Naive thymus-derived CD4-positive, alpha-beta T cell (primary cell): ENCODE data around the gene GPC6. TPM values are rescaled to one million over a fixed set of nuclear protein-coding genes. Genes with fewer than 3 reads are reported as not detected.

Experiments
- ATAC-seq: fragments of 150-1000 bp; cut with Tn5 transposase; 2 replicates; pipeline ENCODE4 v1.10.0; 2021; ENCODE audit warnings: mild to moderate bottlenecking, moderate library complexity
- CTCF ChIA-PET: fragments of 350-600 bp; sonication (Branson Sonifier 250); formaldehyde crosslinking; loops from one replicate; lab custom pipeline; 2021; ENCODE audit warnings: antibody characterized with exemption; lab: Charles Lee
- POLR2A ChIA-PET: fragments of 350-600 bp; sonication (Branson Sonifier 250); formaldehyde crosslinking; loops from one replicate; lab custom pipeline; 2021; ENCODE audit warnings: antibody characterized with exemption, inconsistent platforms; lab: Charles Lee
- DNase-seq, 9 donors: peaks; one replicate each; pipeline versions ENCODE4 v3.0.0 to v3.0.0-alpha.2; 2020 to 2022; ENCODE audit warnings: mixed read lengths in 1 of 9
- H3K27ac ChIP-seq: one replicate; pipeline ENCODE4 v1.7.0; 2013; ENCODE audit warnings: mild to moderate bottlenecking, low read depth, low read length, moderate library complexity
- H3K27me3 ChIP-seq, 2 donors: one replicate each; pipeline ENCODE4 v1.7.0; 2013; ENCODE audit warnings: low read length in 2 of 2, mild to moderate bottlenecking in 2 of 2, moderate library complexity in 2 of 2; ENCODE audit not compliant: control insufficient read depth in 2 of 2, insufficient read depth in 2 of 2
- H3K36me3 ChIP-seq, 3 experiments: 1 replicate in 2 of 3; 2 replicates in 1 of 3; pipeline ENCODE4 v1.7.0; 2013; ENCODE audit warnings: low read length in 3 of 3, mild to moderate bottlenecking in 3 of 3, moderate library complexity in 1 of 3; ENCODE audit not compliant: insufficient read depth in 3 of 3, control insufficient read depth in 2 of 3
- H3K4me1 ChIP-seq, 2 donors: one replicate each; pipeline ENCODE4 v1.7.0; 2013; ENCODE audit warnings: low read length in 2 of 2, mild to moderate bottlenecking in 2 of 2, moderate library complexity in 1 of 2; ENCODE audit not compliant: control insufficient read depth in 2 of 2, insufficient read depth in 2 of 2
- H3K4me3 ChIP-seq: 2 replicates; pipeline ENCODE4 v1.7.0; 2013; ENCODE audit warnings: mild to moderate bottlenecking, low read length
- H3K9me3 ChIP-seq, 3 experiments: 1 replicate in 2 of 3; 2 replicates in 1 of 3; pipeline ENCODE4 v1.7.0; 2013; ENCODE audit warnings: low read length in 3 of 3; ENCODE audit not compliant: control insufficient read depth in 2 of 3
- H3K27ac Mint-ChIP-seq, 9 donors: one replicate each; pipeline ENCODE4 v1.8.0; 2020 to 2022; ENCODE audit warnings: mixed read lengths in 9 of 9, mild to moderate bottlenecking in 8 of 9, moderate library complexity in 5 of 9, inconsistent platforms in 2 of 9
- H3K27me3 Mint-ChIP-seq, 5 donors: one replicate each; pipeline ENCODE4 v1.8.0; 2021 to 2022; ENCODE audit warnings: mixed read lengths in 5 of 5, mild to moderate bottlenecking in 1 of 5
- H3K36me3 Mint-ChIP-seq, 5 donors: one replicate each; pipeline ENCODE4 v1.8.0; 2020 to 2022; ENCODE audit warnings: mixed read lengths in 5 of 5, mild to moderate bottlenecking in 3 of 5, inconsistent platforms in 1 of 5
- H3K4me1 Mint-ChIP-seq, 7 donors: one replicate each; pipeline ENCODE4 v1.8.0; 2020 to 2022; ENCODE audit warnings: mixed read lengths in 7 of 7, mild to moderate bottlenecking in 3 of 7, inconsistent platforms in 1 of 7
- H3K4me3 Mint-ChIP-seq, 10 donors: one replicate each; pipeline ENCODE4 v1.8.0; 2020 to 2022; ENCODE audit warnings: mild to moderate bottlenecking in 10 of 10, mixed read lengths in 10 of 10, moderate library complexity in 6 of 10, inconsistent platforms in 2 of 10
- H3K9me3 Mint-ChIP-seq, 11 donors: one replicate each; pipeline ENCODE4 v1.8.0; 2020 to 2022; ENCODE audit warnings: mixed read lengths in 11 of 11, mild to moderate bottlenecking in 4 of 11, inconsistent platforms in 1 of 11, moderate library complexity in 1 of 11
- intact Hi-C, 2 donors: fragments of 100-400 bp; cut with micrococcal nuclease; formaldehyde crosslinking; loops; one replicate each; pipeline ENCODE4 v1.15.1; 2023
- polyA plus RNA-seq, 2 donors: library from polyadenylated mRNA; unstranded; fragments of 300-500 nt; fragmentation: Illumina TruSeq; gene quantifications; one replicate each; pipeline ENCODE4 v1.2.3, GENCODE V29; 2021
- total RNA-seq, 6 experiments: library from RNA in 5 of 6; stranded (reverse) in 5 of 6; gene quantifications; 1 replicate in 5 of 6; 2 replicates in 1 of 6; pipeline ENCODE4 v1.2.3 and lab custom pipeline; 2021 to 2026

GPC6 gene
- total and polyA plus RNA-seq, 7 experiments from 2014 or later = not detected

- peaks cover 0 to 22% (median 4%) of the 10 kb centered on the region in 5 donors for H3K27me3 Mint-ChIP-seq
- CTCF ChIA-PET = no interaction called here
Measured at GRCh38 chr13:93753639-93754038, 527.0 kb downstream of the GPC6 start.

GRCh38 chr13:93755341-93755740 is 528.7 kb downstream of the GPC6 start:
- Mint-ChIP-seq H3K27me3 (peaks cover 0 to 21% (median 4%) of the 10 kb centered on the region in 5 donors), H3K9me3 (peaks cover 0 to 7% (median 0%) of the 10 kb centered on the region in 11 donors), H3K27ac (no peak overlapping the region), H3K36me3 (no peaks in the 10 kb centered on the region), H3K4me3 (no peak overlapping the region), H3K4me1 (no peaks in the 10 kb centered on the region)
- ATAC-seq (no peak), DNase-seq (no peak)
- no peaks in the 10 kb centered on the region for H3K4me1 ChIP-seq
- no peaks in the 10 kb centered on the region for H3K36me3 ChIP-seq
- no peak overlapping the region for H3K27ac ChIP-seq
- no peak overlapping the region for H3K4me3 ChIP-seq
- H3K27me3 ChIP-seq = no peaks in the 10 kb centered on the region
- POLR2A ChIA-PET = no interaction called here
- intact Hi-C loops = no loop called here
- H3K9me3 ChIP-seq = no peaks in the 10 kb centered on the region
- CTCF ChIA-PET = interaction anchor here (0.6 kb wide), 1 partner anchor 1568 kb away, joined by 4 read pairs; no protein-coding TSS in a partner anchor

More at GRCh38 chr13:93753639-93754038, 527.0 kb downstream of the GPC6 start:
- POLR2A ChIA-PET = no interaction called here
- Mint-ChIP-seq H3K9me3 (peaks cover 0 to 1% (median 0%) of the 10 kb centered on the region in 11 donors), H3K27ac (no peak overlapping the region), H3K4me1 (no peaks in the 10 kb centered on the region), H3K4me3 (no peak overlapping the region), H3K36me3 (no peaks in the 10 kb centered on the region)
- intact Hi-C loops = no loop called here
- H3K27ac ChIP-seq = no peak overlapping the region
- no peaks in the 10 kb centered on the region for H3K27me3 ChIP-seq
- H3K9me3 ChIP-seq = no peaks in the 10 kb centered on the region
- H3K4me3 ChIP-seq = no peak overlapping the region
- no peak for ATAC-seq
- H3K36me3 ChIP-seq = no peaks in the 10 kb centered on the region
- H3K4me1 ChIP-seq = no peaks in the 10 kb centered on the region
- no peak for DNase-seq

DNA sequence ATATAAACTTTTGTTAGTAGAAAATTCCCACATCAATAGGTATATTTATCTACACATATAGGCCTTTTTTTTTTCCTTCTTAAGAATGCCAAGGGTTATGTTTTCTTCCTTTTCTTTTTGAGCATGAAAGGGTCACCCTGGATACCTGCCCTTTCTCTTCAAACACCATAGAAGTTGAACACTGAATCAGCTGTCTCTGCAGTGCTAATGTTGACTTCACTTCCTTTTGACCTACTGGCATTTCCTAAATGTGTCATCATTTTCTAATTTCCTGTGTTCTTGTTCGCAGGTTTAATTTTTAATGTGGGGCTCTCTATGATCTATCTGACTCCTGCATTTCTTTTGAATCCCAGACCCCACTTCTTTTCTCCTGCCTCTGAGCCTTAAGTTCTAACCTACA is 532.0 kb downstream of the GPC6 start:
- intact Hi-C loops = no loop called here
- no peak overlapping the region for H3K27ac ChIP-seq
- Mint-ChIP-seq H3K9me3 (peaks cover 0 to 7% (median 2%) of the 10 kb centered on the region in 11 donors), H3K27ac (no peak overlapping the region), H3K27me3 (peaks cover 0 to 26% (median 4%) of the 10 kb centered on the region in 5 donors), H3K36me3 (no peaks in the 10 kb centered on the region), H3K4me3 (no peak overlapping the region), H3K4me1 (peaks cover 0 to 2% (median 0%) of the 10 kb centered on the region in 7 donors)
- POLR2A ChIA-PET = no interaction called here
- CTCF ChIA-PET = no interaction called here
- no peaks in the 10 kb centered on the region for H3K27me3 ChIP-seq
- H3K4me3 ChIP-seq = no peak overlapping the region
- no peaks in the 10 kb centered on the region for H3K36me3 ChIP-seq
- ATAC-seq (no peak), DNase-seq (no peak)
- no peaks in the 10 kb centered on the region for H3K9me3 ChIP-seq
- no peaks in the 10 kb centered on the region for H3K4me1 ChIP-seq

GRCh38 chr13:93762708-93763426 is 536.3 kb downstream of the GPC6 start:
- intact Hi-C loops = no loop called here
- H3K36me3 Mint-ChIP-seq = no peaks in the 10 kb centered on the region
- H3K27me3 Mint-ChIP-seq = peaks cover 0 to 11% (median 0%) of the 10 kb centered on the region in 5 donors
- Histone ChIP-seq H3K9me3 (no peaks in the 10 kb centered on the region), H3K27me3 (no peaks in the 10 kb centered on the region), H3K36me3 (no peaks in the 10 kb centered on the region), H3K4me1 (no peaks in the 10 kb centered on the region), H3K27ac (no peak overlapping the region), H3K4me3 (no peak overlapping the region)
- H3K4me1 Mint-ChIP-seq = peaks cover 0 to 2% (median 0%) of the 10 kb centered on the region in 7 donors
- ChIA-PET CTCF (no interaction called here), POLR2A (no interaction called here)
- no peak overlapping the region for H3K4me3 Mint-ChIP-seq
- no peak for DNase-seq
- ATAC-seq = no peak
- H3K9me3 Mint-ChIP-seq = peaks cover 0 to 7% (median 2%) of the 10 kb centered on the region in 11 donors
- no peak overlapping the region for H3K27ac Mint-ChIP-seq

- POLR2A ChIA-PET = no interaction called here
- CTCF ChIA-PET = no interaction called here
- H3K4me1 Mint-ChIP-seq = peaks cover 0 to 2% (median 0%) of the 10 kb centered on the region in 7 donors
- H3K27me3 Mint-ChIP-seq = peaks cover 0 to 10% (median 6%) of the 10 kb centered on the region in 5 donors
- no peaks in the 10 kb centered on the region for H3K27me3 ChIP-seq
- DNase-seq (no peak), ATAC-seq (no peak)
- H3K27ac Mint-ChIP-seq = no peak overlapping the region
- intact Hi-C loops = no loop called here
- no peaks in the 10 kb centered on the region for H3K9me3 ChIP-seq
- H3K4me3 ChIP-seq = no peak overlapping the region
- H3K4me1 ChIP-seq = no peaks in the 10 kb centered on the region
- H3K9me3 Mint-ChIP-seq = peaks cover 0 to 7% (median 0%) of the 10 kb centered on the region in 11 donors
- H3K36me3 ChIP-seq = no peaks in the 10 kb centered on the region
- no peak overlapping the region for H3K4me3 Mint-ChIP-seq
- no peak overlapping the region for H3K27ac ChIP-seq
- H3K36me3 Mint-ChIP-seq = no peaks in the 10 kb centered on the region
Measured at GRCh38 chr13:93765062-93765461, 538.5 kb downstream of the GPC6 start.

- H3K4me1 ChIP-seq = no peaks in the 10 kb centered on the region
- CTCF ChIA-PET = no interaction called here
- intact Hi-C loops = no loop called here
- no peak for DNase-seq
- ATAC-seq = no peak
- no peaks in the 10 kb centered on the region for H3K36me3 Mint-ChIP-seq
- no peaks in the 10 kb centered on the region for H3K36me3 ChIP-seq
- peaks cover 0 to 10% (median 6%) of the 10 kb centered on the region in 5 donors for H3K27me3 Mint-ChIP-seq
- POLR2A ChIA-PET = no interaction called here
- no peak overlapping the region for H3K4me3 ChIP-seq
- H3K9me3 Mint-ChIP-seq = peaks cover 0 to 7% (median 0%) of the 10 kb centered on the region in 11 donors
- H3K27ac Mint-ChIP-seq = no peak overlapping the region
- no peaks in the 10 kb centered on the region for H3K9me3 ChIP-seq
- H3K4me1 Mint-ChIP-seq = peaks cover 0 to 2% (median 0%) of the 10 kb centered on the region in 7 donors
- H3K27me3 ChIP-seq = no peaks in the 10 kb centered on the region
- H3K4me3 Mint-ChIP-seq = no peak overlapping the region
- H3K27ac ChIP-seq = no peak overlapping the region
Measured at GRCh38 chr13:93765811-93766210, 539.2 kb downstream of the GPC6 start.
